GM21515 (cell line): Measurements from ENCODE around the gene NEDD4L.
"Not testable (repeated sequence)": the region's sequence is repeated elsewhere in the genome, so short reads cannot be mapped to it uniquely, and the experiment has no call there.

Source experiments
- ATAC-seq: cut with Tn5 transposase; IDR thresholded peaks from one replicate; pipeline ENCODE4 v1.9.1; 2021; ENCODE audit not compliant: unreplicated experiment

NEDD4L gene

DNA sequence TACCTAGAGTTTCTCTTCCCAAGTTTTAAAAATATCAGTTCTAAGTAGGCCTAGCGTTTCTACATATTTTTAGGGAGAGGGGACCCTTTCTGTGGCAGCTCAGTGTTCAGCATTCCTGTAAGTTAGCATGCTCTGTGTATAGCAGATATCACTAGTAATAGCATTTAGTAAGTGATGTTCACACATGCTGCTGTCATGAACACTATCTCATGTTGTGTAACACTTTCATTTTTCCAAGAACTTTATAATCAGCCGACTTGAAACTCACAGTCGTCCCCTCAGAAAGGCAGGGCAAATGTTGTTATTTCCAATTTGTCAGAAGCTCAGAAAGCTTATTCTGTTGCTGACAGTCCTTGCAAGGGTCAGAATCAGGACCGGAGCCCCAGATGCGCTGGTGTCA is 317.2 kb downstream of the NEDD4L start:
- no peak for ATAC-seq

GRCh38 chr18:58362027-58362575 is 318.1 kb downstream of the NEDD4L start:
- no peak for ATAC-seq

DNA sequence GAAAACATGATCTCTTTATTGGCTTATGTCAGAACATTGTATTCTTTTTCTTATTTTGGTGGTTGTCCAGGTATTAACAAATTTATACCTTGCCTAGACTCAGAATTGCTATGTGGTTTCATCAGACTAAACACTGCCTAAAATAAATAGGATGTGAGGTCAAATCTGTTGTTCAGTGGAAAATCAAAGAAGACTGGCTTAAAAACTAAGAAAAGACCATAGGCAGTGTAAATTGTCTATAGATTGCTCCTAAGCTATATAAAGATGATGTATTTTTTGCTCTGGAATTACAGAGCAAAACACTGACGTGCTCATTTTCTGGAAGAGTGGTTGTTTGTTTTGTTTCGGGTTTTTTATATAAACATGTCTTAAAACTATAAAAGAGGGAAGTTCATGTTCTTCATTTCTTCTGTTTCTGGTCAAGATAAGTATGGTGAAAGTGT is 318.8 kb downstream of the NEDD4L start:
- no peak for ATAC-seq

DNA sequence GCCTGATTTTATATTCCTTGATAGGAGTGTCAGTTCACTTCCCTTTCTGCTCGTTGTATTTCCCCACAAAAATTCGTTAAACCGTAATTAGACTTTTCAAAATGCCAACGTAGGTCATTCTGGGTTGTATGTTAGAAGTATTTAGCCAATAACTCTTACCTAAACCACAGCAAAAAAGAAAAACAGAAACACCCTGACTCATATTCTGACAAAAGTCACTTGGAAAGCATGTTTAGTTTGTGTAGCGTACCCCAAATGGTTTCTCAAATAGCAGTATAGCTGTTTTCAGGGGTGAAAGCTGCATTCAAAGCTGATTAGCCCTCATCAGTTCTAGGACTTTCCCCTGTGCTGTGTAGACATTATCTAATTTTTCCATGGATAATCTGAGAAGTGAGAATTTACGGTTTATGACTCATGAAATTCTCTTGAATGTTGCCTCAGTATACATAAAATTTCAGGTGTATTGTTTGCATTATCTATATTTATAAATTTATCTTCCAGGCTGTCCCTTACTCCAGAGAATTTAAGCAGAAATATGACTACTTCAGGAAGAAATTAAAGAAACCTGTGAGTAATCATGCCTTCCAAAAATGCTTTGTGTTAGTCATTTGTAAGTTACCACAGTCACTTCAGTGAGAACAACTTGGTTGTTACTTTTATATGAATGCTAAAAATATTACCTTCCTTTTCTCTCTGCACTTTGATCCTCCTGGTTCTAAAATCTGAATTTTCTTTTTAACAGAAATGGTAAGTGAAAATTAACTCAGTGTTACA is 319.9 kb downstream of the NEDD4L start:
- ATAC-seq, result no peak

DNA sequence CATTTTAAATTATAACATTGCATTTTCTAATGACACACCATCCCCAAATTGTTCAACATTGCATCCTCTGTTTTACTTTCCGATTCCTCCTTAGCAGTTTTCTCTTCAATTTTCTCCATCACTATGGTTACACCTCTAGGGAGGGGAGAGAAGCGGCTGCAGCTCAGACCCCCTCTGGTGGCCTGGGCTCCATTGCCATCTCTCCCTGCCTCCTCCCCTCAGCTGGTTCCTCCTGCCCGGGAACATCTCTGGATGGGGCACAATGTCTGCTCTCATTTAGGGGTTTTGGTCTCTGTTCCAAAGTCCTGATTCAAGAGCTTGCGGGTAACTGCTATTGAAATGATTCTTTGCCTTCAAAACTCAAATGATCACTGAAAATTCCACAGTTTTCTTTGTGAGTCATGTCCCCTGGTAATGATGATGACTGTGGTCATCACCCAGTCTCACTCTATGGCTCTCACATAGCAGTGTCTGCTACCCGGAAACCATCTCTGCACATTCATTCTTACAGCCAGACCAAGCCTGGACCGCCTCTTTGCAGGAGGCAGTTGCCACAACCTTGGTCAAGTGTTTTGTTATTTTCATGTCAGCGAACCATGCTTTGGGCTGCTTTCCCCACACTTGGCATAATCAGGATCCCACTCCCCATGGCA is 321.0 kb downstream of the NEDD4L start:
- no peak for ATAC-seq

- ATAC-seq, result no peak
Measured at GRCh38 chr18:58367425-58368140, 323.6 kb downstream of the NEDD4L start.

- ATAC-seq, result no peak
Measured at GRCh38 chr18:58369616-58370015, 325.6 kb downstream of the NEDD4L start.

DNA sequence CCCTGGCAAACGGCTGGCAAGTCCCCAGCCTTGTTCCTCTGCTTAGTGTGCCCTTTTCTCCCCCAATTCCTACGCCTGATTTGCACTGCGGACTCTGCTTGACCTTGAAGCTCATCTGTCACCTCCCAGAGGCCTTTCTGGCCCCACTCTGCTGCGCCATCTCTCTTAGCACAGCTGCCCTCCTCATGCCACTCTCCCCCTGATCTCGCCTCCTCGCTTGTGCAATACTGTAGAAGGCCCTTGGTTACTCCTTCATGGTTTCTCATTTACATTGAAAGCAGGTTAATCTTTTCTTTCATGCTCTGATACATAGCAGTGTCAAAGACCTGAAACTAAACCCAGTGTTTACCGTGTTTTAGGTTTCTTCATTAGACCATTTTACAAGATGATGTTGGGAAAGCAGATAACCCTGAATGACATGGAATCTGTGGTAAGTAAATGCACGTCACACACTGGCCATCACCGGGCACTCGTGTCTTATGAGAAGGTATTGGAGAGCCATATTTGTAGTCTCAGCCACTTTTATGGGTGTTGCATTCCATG is 326.1 kb downstream of the NEDD4L start:
- no peak for ATAC-seq

DNA sequence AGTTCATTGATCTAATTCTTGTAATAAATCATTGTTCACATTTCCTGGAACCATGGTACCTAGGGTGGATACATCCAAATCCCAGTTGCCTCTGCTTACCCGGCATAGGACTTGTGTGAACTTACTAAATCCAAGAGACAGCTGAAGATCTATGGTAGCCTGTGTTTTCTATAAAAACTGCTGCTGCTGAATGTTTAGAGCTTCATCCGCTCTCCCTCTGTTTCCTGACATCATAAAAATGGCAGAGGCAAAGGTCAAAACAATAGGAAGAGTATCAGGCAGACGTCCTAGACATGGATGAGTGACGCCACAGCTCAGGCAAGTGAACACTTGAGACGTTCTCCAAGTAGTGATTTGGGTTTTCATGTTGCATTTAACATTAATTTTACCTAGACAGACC is 326.6 kb downstream of the NEDD4L start:
- ATAC-seq, result no peak

DNA sequence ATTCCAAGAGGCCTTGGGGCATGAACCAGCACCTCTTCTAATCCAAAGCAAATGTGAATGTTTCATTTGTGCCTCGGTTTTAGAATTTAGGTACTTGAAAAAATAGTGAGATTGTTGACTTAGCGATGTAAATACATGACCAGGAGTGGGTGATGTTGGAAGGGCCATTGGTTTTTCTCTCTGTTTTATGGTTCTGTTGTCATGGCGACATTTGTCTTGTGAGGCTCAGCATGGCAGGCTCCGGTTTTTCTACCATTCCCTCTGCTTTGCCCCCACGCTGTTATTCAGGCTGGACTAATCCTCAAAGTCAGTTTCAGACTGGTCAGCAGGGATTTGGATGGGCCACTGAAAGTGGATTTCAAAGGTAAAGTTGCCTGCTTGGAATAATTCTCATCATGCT is 329.5 kb downstream of the NEDD4L start:
- ATAC-seq, result no peak

DNA sequence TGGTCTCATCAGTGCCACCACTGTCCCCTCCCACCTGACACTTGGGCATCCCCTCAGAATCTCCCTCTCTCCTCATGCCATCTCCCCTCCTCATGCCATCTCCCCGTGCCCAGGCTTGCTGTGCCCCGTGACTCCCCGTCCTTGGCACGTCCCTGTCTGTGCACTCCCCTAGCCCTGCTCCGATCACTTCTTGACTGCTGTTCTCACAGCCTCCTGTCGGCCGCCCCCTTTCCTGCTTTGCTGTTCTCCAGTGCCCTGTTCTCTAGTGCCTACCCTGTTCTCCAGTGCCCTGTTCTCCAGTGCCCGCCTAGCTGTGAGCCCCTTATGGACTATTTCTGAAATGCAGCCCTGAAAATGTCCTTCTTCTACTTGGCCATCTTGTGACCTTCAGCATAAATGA is 331.0 kb downstream of the NEDD4L start:
- ATAC-seq, result no peak

- no peak for ATAC-seq
Measured at GRCh38 chr18:58378411-58379379, 334.7 kb downstream of the NEDD4L start.

GRCh38 chr18:58379443-58379842 is 335.4 kb downstream of the NEDD4L start:
- ATAC-seq, result no peak

GRCh38 chr18:58380113-58380512 is 336.1 kb downstream of the NEDD4L start:
- ATAC-seq, result not testable (repeated sequence)

GRCh38 chr18:58381676-58382411 is 337.8 kb downstream of the NEDD4L start:
- ATAC-seq, result no peak

GRCh38 chr18:58382446-58382845 is 338.4 kb downstream of the NEDD4L start:
- no peak for ATAC-seq

- no peak for ATAC-seq
Measured at GRCh38 chr18:58385472-58385871, 341.4 kb downstream of the NEDD4L start.

- no peak for ATAC-seq
Measured at GRCh38 chr18:58386780-58387179, 342.8 kb downstream of the NEDD4L start.

GRCh38 chr18:58387716-58388115 is 343.7 kb downstream of the NEDD4L start:
- no peak for ATAC-seq
